Measurements from ENCODE around the gene RTL3.

The RTL3 gene

GRCh38 chrX:78619834-78620233, 39.3 kb downstream of the RTL3 start:
- Histone ChIP-seq H4K20me1 (ENCODE audit: insufficient read depth, low read length) (no peaks in the 10 kb centered on the region), H3K27me3 (ENCODE audit: insufficient read depth, low read length, poor library complexity) (no peaks in the 10 kb centered on the region), H3K9me3 (ENCODE audit: insufficient read depth, low read length, severe bottlenecking) (no peaks in the 10 kb centered on the region), H3K27ac (ENCODE audit: low read length) (no peak overlapping the region), H3K36me3 (ENCODE audit: insufficient read depth, low read length) (no peaks in the 10 kb centered on the region), H3K9ac (ENCODE audit: low read depth, low read length) (no peak overlapping the region), H2AFZ (ENCODE audit: low read depth, low read length) (no peak overlapping the region), H3K4me2 (ENCODE audit: insufficient read depth, low read length) (no peak overlapping the region), H3K4me1 (ENCODE audit: insufficient read depth, low read length) (peaks cover 6% of the 10 kb centered on the region), H3K79me2 (ENCODE audit: insufficient read depth, low read length) (no peaks in the 10 kb centered on the region), H3K4me3 (ENCODE audit: low read depth in 1 of 2, low read length in 2 of 2) (no peak overlapping the region)
- ATAC-seq (ENCODE audit: insufficient read depth, low read depth) (no peak), DNase-seq (no peak)
- TF ChIP-seq, protein P1, sequence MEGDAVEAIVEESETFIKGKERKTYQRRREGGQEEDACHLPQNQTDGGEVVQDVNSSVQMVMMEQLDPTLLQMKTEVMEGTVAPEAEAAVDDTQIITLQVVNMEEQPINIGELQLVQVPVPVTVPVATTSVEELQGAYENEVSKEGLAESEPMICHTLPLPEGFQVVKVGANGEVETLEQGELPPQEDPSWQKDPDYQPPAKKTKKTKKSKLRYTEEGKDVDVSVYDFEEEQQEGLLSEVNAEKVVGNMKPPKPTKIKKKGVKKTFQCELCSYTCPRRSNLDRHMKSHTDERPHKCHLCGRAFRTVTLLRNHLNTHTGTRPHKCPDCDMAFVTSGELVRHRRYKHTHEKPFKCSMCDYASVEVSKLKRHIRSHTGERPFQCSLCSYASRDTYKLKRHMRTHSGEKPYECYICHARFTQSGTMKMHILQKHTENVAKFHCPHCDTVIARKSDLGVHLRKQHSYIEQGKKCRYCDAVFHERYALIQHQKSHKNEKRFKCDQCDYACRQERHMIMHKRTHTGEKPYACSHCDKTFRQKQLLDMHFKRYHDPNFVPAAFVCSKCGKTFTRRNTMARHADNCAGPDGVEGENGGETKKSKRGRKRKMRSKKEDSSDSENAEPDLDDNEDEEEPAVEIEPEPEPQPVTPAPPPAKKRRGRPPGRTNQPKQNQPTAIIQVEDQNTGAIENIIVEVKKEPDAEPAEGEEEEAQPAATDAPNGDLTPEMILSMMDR (IDR thresholded peaks at IDR 0.05; ENCODE audit: borderline replicate concordance, extremely low read depth, low read length, poor library complexity, severe bottlenecking): no peak
- TF ChIP-seq EZH2 (IDR thresholded peaks at IDR 0.05; ENCODE audit: borderline replicate concordance, low read depth, low read length, severe bottlenecking): no peak

GRCh38 chrX:78618987-78619386, 40.1 kb downstream of the RTL3 start:
- Histone ChIP-seq H3K79me2 (ENCODE audit: insufficient read depth, low read length) (no peaks in the 10 kb centered on the region), H3K27ac (ENCODE audit: low read length) (no peak overlapping the region), H3K36me3 (ENCODE audit: insufficient read depth, low read length) (no peaks in the 10 kb centered on the region), H3K4me1 (ENCODE audit: insufficient read depth, low read length) (no peaks in the 10 kb centered on the region), H4K20me1 (ENCODE audit: insufficient read depth, low read length) (no peaks in the 10 kb centered on the region), H2AFZ (ENCODE audit: low read depth, low read length) (no peak overlapping the region), H3K9me3 (ENCODE audit: insufficient read depth, low read length, severe bottlenecking) (no peaks in the 10 kb centered on the region), H3K4me2 (ENCODE audit: insufficient read depth, low read length) (no peak overlapping the region), H3K9ac (ENCODE audit: low read depth, low read length) (no peak overlapping the region), H3K4me3 (ENCODE audit: low read depth in 1 of 2, low read length in 2 of 2) (no peak overlapping the region), H3K27me3 (ENCODE audit: insufficient read depth, low read length, poor library complexity) (no peaks in the 10 kb centered on the region)
- DNase-seq: no peak
- no peak for ATAC-seq (ENCODE audit: insufficient read depth, low read depth)
- TF ChIP-seq, protein P1 (IDR thresholded peaks at IDR 0.05; ENCODE audit: borderline replicate concordance, extremely low read depth, low read length, poor library complexity, severe bottlenecking): no peak
- TF ChIP-seq EZH2 (IDR thresholded peaks at IDR 0.05; ENCODE audit: borderline replicate concordance, low read depth, low read length, severe bottlenecking): no peak

GRCh38 chrX:78614264-78614663, 44.9 kb downstream of the RTL3 start:
- Histone ChIP-seq H3K4me1 (ENCODE audit: insufficient read depth, low read length) (no peaks in the 10 kb centered on the region), H4K20me1 (ENCODE audit: insufficient read depth, low read length) (no peaks in the 10 kb centered on the region), H3K79me2 (ENCODE audit: insufficient read depth, low read length) (no peaks in the 10 kb centered on the region), H3K27ac (ENCODE audit: low read length) (no peak overlapping the region), H3K27me3 (ENCODE audit: insufficient read depth, low read length, poor library complexity) (no peaks in the 10 kb centered on the region), H3K4me3 (ENCODE audit: low read depth in 1 of 2, low read length in 2 of 2) (no peak overlapping the region), H3K9ac (ENCODE audit: low read depth, low read length) (no peak overlapping the region), H3K9me3 (ENCODE audit: insufficient read depth, low read length, severe bottlenecking) (no peaks in the 10 kb centered on the region), H2AFZ (ENCODE audit: low read depth, low read length) (no peak overlapping the region), H3K36me3 (ENCODE audit: insufficient read depth, low read length) (no peaks in the 10 kb centered on the region), H3K4me2 (ENCODE audit: insufficient read depth, low read length) (no peak overlapping the region)
- no peak for TF ChIP-seq EZH2 (IDR thresholded peaks at IDR 0.05; ENCODE audit: borderline replicate concordance, low read depth, low read length, severe bottlenecking)
- ATAC-seq (ENCODE audit: insufficient read depth, low read depth) (no peak), DNase-seq (no peak)
